ENCODE measurements around the gene INPP4B.

Gene INPP4B

GRCh38 chr4:142281999-142282398 is 564.1 kb downstream of the INPP4B start:
- no peak for DNase-seq

GRCh38 chr4:142278663-142279062 is 567.4 kb downstream of the INPP4B start:
- no peak for DNase-seq

- no peak for DNase-seq
Observed at GRCh38 chr4:142278171-142278570, 567.9 kb downstream of the INPP4B start.

- DNase-seq = no peak
Observed at GRCh38 chr4:142274137-142274536, 572.0 kb downstream of the INPP4B start.

- DNase-seq = no peak
Observed at GRCh38 chr4:142272452-142272851, 573.6 kb downstream of the INPP4B start.

- DNase-seq = no peak
Observed at GRCh38 chr4:142271832-142272231, 574.3 kb downstream of the INPP4B start.

GRCh38 chr4:142267101-142267500 is 579.0 kb downstream of the INPP4B start:
- no peak for DNase-seq

GRCh38 chr4:142265946-142266345 is 580.2 kb downstream of the INPP4B start:
- no peak for DNase-seq

GRCh38 chr4:142265536-142265935 is 580.6 kb downstream of the INPP4B start:
- DNase-seq = no peak

GRCh38 chr4:142264961-142265360 is 581.1 kb downstream of the INPP4B start:
- no peak for DNase-seq

GRCh38 chr4:142262956-142263355 is 583.1 kb downstream of the INPP4B start:
- DNase-seq = no peak

- no peak for DNase-seq
Observed at GRCh38 chr4:142248946-142249345, 597.2 kb downstream of the INPP4B start.

GRCh38 chr4:142243255-142243654 is 602.8 kb downstream of the INPP4B start:
- no peak for DNase-seq

- no peak for DNase-seq
Observed at GRCh38 chr4:142242156-142242555, 603.9 kb downstream of the INPP4B start.

GRCh38 chr4:142238589-142238988 is 607.5 kb downstream of the INPP4B start:
- DNase-seq = no peak

- DNase-seq = no peak
Observed at GRCh38 chr4:142236268-142236667, 609.8 kb downstream of the INPP4B start.

GRCh38 chr4:142231787-142232186 is 614.3 kb downstream of the INPP4B start:
- DNase-seq = no peak

- no peak for DNase-seq
Observed at GRCh38 chr4:142230991-142231390, 615.1 kb downstream of the INPP4B start.

GRCh38 chr4:142226014-142226413 is 620.1 kb downstream of the INPP4B start:
- DNase-seq = no peak

- no peak for DNase-seq
Observed at GRCh38 chr4:142222127-142222526, 624.0 kb downstream of the INPP4B start.

- DNase-seq = no peak
Observed at GRCh38 chr4:142218726-142219125, 627.4 kb downstream of the INPP4B start.

GRCh38 chr4:142211444-142211843 is 634.7 kb downstream of the INPP4B start:
- no peak for DNase-seq

GRCh38 chr4:142203505-142203904 is 642.6 kb downstream of the INPP4B start:
- DNase-seq = no peak

- no peak for DNase-seq
Observed at GRCh38 chr4:142202404-142203332, 643.4 kb downstream of the INPP4B start.

- DNase-seq = no peak
Observed at GRCh38 chr4:142201041-142201440, 645.1 kb downstream of the INPP4B start.
